ENCODE results near the gene LATS2.
"Not testable (repeated sequence)": the region's sequence is repeated elsewhere in the genome, so short reads cannot be mapped to it uniquely, and the experiment has no call there.

Gene LATS2

GRCh38 chr13:20964904-20965303 lies 96.5 kb downstream of the LATS2 start:
- TF ChIP-seq CTCF (conservative IDR thresholded peaks at IDR 0.05; ENCODE audit: low read depth, low read length), result no peak
- no peaks in the 10 kb centered on the region for H3K79me2 ChIP-seq (ENCODE audit: insufficient read depth, low read depth)
- H3K27me3 ChIP-seq (ENCODE audit: insufficient read depth, low read depth), result no peaks in the 10 kb centered on the region
- no peak overlapping the region for H2AFZ ChIP-seq (ENCODE audit: low read depth)
- H3K36me3 ChIP-seq (ENCODE audit: insufficient read depth), result no peaks in the 10 kb centered on the region
- no peak overlapping the region for H3K4me3 ChIP-seq (IDR thresholded peaks at IDR 0.05; ENCODE audit: insufficient read depth, low read depth, low read length)
- peaks cover 3% of the 10 kb centered on the region for H3K4me1 ChIP-seq (ENCODE audit: low read depth, poor library complexity, severe bottlenecking)
- no peak overlapping the region for H3K27ac ChIP-seq
- no peaks in the 10 kb centered on the region for H4K20me1 ChIP-seq (ENCODE audit: insufficient read depth)
- no peak overlapping the region for H3K4me2 ChIP-seq
- no peak overlapping the region for H3K9ac ChIP-seq

GRCh38 chr13:20961663-20962062 lies 99.7 kb downstream of the LATS2 start:
- H3K4me3 ChIP-seq (IDR thresholded peaks at IDR 0.05; ENCODE audit: insufficient read depth, low read depth, low read length); H4K20me1 ChIP-seq (ENCODE audit: insufficient read depth); H2AFZ ChIP-seq (ENCODE audit: low read depth); H3K27me3 ChIP-seq (ENCODE audit: insufficient read depth, low read depth); H3K9ac ChIP-seq; H3K79me2 ChIP-seq (ENCODE audit: insufficient read depth, low read depth); H3K4me2 ChIP-seq; H3K36me3 ChIP-seq (ENCODE audit: insufficient read depth); H3K4me1 ChIP-seq (ENCODE audit: low read depth, poor library complexity, severe bottlenecking); H3K27ac ChIP-seq: not testable (repeated sequence)

GRCh38 chr13:20960663-20961309 lies 100.6 kb downstream of the LATS2 start:
- H3K27me3 ChIP-seq (ENCODE audit: insufficient read depth, low read depth), result no peaks in the 10 kb centered on the region
- H3K4me3 ChIP-seq (IDR thresholded peaks at IDR 0.05; ENCODE audit: insufficient read depth, low read depth, low read length), result no peak overlapping the region
- H3K9ac ChIP-seq, result no peak overlapping the region
- no peak overlapping the region for H3K4me2 ChIP-seq
- H3K36me3 ChIP-seq (ENCODE audit: insufficient read depth), result no peaks in the 10 kb centered on the region
- no peak overlapping the region for H2AFZ ChIP-seq (ENCODE audit: low read depth)
- H3K4me1 ChIP-seq (ENCODE audit: low read depth, poor library complexity, severe bottlenecking), result no peaks in the 10 kb centered on the region
- H3K79me2 ChIP-seq (ENCODE audit: insufficient read depth, low read depth), result no peaks in the 10 kb centered on the region
- no peak overlapping the region for H3K27ac ChIP-seq
- TF ChIP-seq CTCF (conservative IDR thresholded peaks at IDR 0.05; ENCODE audit: low read depth, low read length), result no peak
- H4K20me1 ChIP-seq (ENCODE audit: insufficient read depth), result no peaks in the 10 kb centered on the region

GRCh38 chr13:20957049-20957620 lies 104.3 kb downstream of the LATS2 start:
- H3K27me3 ChIP-seq (ENCODE audit: insufficient read depth, low read depth); H3K27ac ChIP-seq; H3K4me2 ChIP-seq; H3K36me3 ChIP-seq (ENCODE audit: insufficient read depth); H3K4me3 ChIP-seq (IDR thresholded peaks at IDR 0.05; ENCODE audit: insufficient read depth, low read depth, low read length); H3K9ac ChIP-seq; H2AFZ ChIP-seq (ENCODE audit: low read depth); H3K79me2 ChIP-seq (ENCODE audit: insufficient read depth, low read depth); H3K4me1 ChIP-seq (ENCODE audit: low read depth, poor library complexity, severe bottlenecking); H4K20me1 ChIP-seq (ENCODE audit: insufficient read depth): not testable (repeated sequence)

- H3K79me2 ChIP-seq (ENCODE audit: insufficient read depth, low read depth), result no peaks in the 10 kb centered on the region
- no peak for TF ChIP-seq CTCF (conservative IDR thresholded peaks at IDR 0.05; ENCODE audit: low read depth, low read length)
- H3K27me3 ChIP-seq (ENCODE audit: insufficient read depth, low read depth), result no peaks in the 10 kb centered on the region
- H3K36me3 ChIP-seq (ENCODE audit: insufficient read depth), result no peaks in the 10 kb centered on the region
- no peaks in the 10 kb centered on the region for H3K4me1 ChIP-seq (ENCODE audit: low read depth, poor library complexity, severe bottlenecking)
- H2AFZ ChIP-seq (ENCODE audit: low read depth), result no peak overlapping the region
- H3K27ac ChIP-seq, result no peak overlapping the region
- H4K20me1 ChIP-seq (ENCODE audit: insufficient read depth), result no peaks in the 10 kb centered on the region
- no peak overlapping the region for H3K9ac ChIP-seq
- H3K4me2 ChIP-seq, result no peak overlapping the region
- H3K4me3 ChIP-seq (IDR thresholded peaks at IDR 0.05; ENCODE audit: insufficient read depth, low read depth, low read length), result no peak overlapping the region
Observed at GRCh38 chr13:20955496-20955895, 105.9 kb downstream of the LATS2 start.

All from KMS-11 (cell line).